ENCODE measurements around the gene PLAAT4.
"Not testable (repeated sequence)": the region's sequence is repeated elsewhere in the genome, so short reads cannot be mapped to it uniquely, and the experiment has no call there.

- not testable (repeated sequence) for TF ChIP-seq CTCF, POLR2AphosphoS5, POLR2A (IDR thresholded peaks at IDR 0.05)
Observed at GRCh38 chr11:63528156-63528555, 8.5 kb upstream of the PLAAT4 start.

Measured in stomach (tissue), 4 donors.